Neural cell (in vitro differentiated cells): ENCODE results near the gene CD52. TPM values are rescaled to one million over a fixed set of nuclear protein-coding genes. Genes with fewer than 3 reads are reported as not detected.

Experiments
- H2AFZ ChIP-seq: fragments of 200-600, 300-800 bp; sonication (generic), shearing (Covaris generic); 2 replicates; pipeline ENCODE4 v1.6.0; 2014; ENCODE audit warnings: low read depth, mild to moderate bottlenecking, antibody characterized with exemption, low read length, moderate library complexity
- H3F3A ChIP-seq: fragments of 200-600 bp; shearing (Covaris generic); 2 replicates; pipeline ENCODE4 v1.6.1; 2016; ENCODE audit warnings: mild to moderate bottlenecking, moderate library complexity, mixed read lengths, antibody characterized with exemption, low read length; ENCODE audit not compliant: insufficient read depth, poor library complexity, severe bottlenecking
- H3K27ac ChIP-seq: fragments of 200-600, 300-800 bp; sonication (generic), shearing (Covaris generic); 2 replicates; pipeline ENCODE4 v1.5.1; 2014; ENCODE audit warnings: mild to moderate bottlenecking, low read length, moderate library complexity
- H3K27me3 ChIP-seq: fragments of 300-800, 200-600 bp; sonication (generic), shearing (Covaris generic); 2 replicates; pipeline ENCODE4 v1.6.0; 2014; ENCODE audit warnings: mild to moderate bottlenecking, low read depth, low read length, moderate library complexity; ENCODE audit not compliant: insufficient read depth
- H3K36me3 ChIP-seq: fragments of 300-800, 200-600 bp; sonication (generic), shearing (Covaris generic); 2 replicates; pipeline ENCODE4 v1.5.1; 2014; ENCODE audit warnings: mild to moderate bottlenecking, antibody characterized with exemption, low read length, moderate library complexity; ENCODE audit not compliant: insufficient read depth
- H3K4me2 ChIP-seq: fragments of 300-800, 200-600 bp; sonication (generic), shearing (Covaris generic); 2 replicates; pipeline ENCODE4 v1.6.0; 2014; ENCODE audit warnings: mild to moderate bottlenecking, low read length
- H3K4me3 ChIP-seq: fragments of 300-800, 200-600 bp; sonication (generic), shearing (Covaris generic); 2 replicates; pipeline ENCODE4 v1.5.1; 2014; ENCODE audit warnings: mild to moderate bottlenecking, low read length, moderate library complexity
- H3K79me2 ChIP-seq: fragments of 200-600 bp; shearing (Covaris generic); replicated peaks from 2 replicates; pipeline ENCODE4 v1.6.0; 2014; ENCODE audit warnings: mild to moderate bottlenecking, low read length, moderate library complexity; ENCODE audit not compliant: insufficient read depth
- H3K9ac ChIP-seq: fragments of 300-800, 200-600 bp; sonication (generic), shearing (Covaris generic); 2 replicates; pipeline ENCODE4 v1.6.1; 2016; ENCODE audit warnings: mild to moderate bottlenecking, low read length, mixed read lengths
- H3K9me2 ChIP-seq: fragments of 200-600 bp; shearing (Covaris generic); 2 replicates; pipeline ENCODE4 v1.6.1; 2016; ENCODE audit warnings: mild to moderate bottlenecking, low read length, mixed read lengths; ENCODE audit not compliant: insufficient read depth
- H3K9me3 ChIP-seq: fragments of 200-600, 300-800 bp; sonication (generic), shearing (Covaris generic); 2 replicates; pipeline ENCODE4 v1.6.1; 2016; ENCODE audit warnings: mild to moderate bottlenecking, mixed run types, low read length, moderate library complexity, mixed read lengths
- H4K20me1 ChIP-seq: fragments of 200-600 bp; shearing (Covaris generic); 2 replicates; pipeline ENCODE4 v1.6.1; 2016; ENCODE audit warnings: mild to moderate bottlenecking, mixed run types; ENCODE audit not compliant: insufficient read depth
- EP300 ChIP-seq: fragments of 450-650 bp; conservative IDR thresholded peaks from 2 replicates; pipeline ENCODE4 v1.6.1; 2014; ENCODE audit warnings: antibody characterized with exemption, mild to moderate bottlenecking, moderate library complexity; ENCODE audit not compliant: poor library complexity, severe bottlenecking
- EZH2 ChIP-seq: fragments of 200-600, 300-800 bp; shearing (Covaris generic), sonication (generic); IDR thresholded peaks from 2 replicates; pipeline ENCODE4 v1.6.1; 2014; ENCODE audit warnings: antibody characterized with exemption, low read length, borderline replicate concordance, mild to moderate bottlenecking; ENCODE audit not compliant: insufficient read depth, poor library complexity, severe bottlenecking
- MXI1 ChIP-seq: fragments of 450-650 bp; conservative IDR thresholded peaks from 2 replicates; pipeline ENCODE4 v1.6.1; 2014; ENCODE audit warnings: antibody characterized with exemption, mild to moderate bottlenecking; ENCODE audit not compliant: poor library complexity, severe bottlenecking
- POLR2AphosphoS5 ChIP-seq: IDR thresholded peaks from 2 replicates; pipeline ENCODE4 v1.6.1; 2012
- RAD21 ChIP-seq: fragments of 450-650 bp; conservative IDR thresholded peaks from 2 replicates; pipeline ENCODE4 v1.6.1; 2014; ENCODE audit warnings: antibody characterized with exemption, mild to moderate bottlenecking, moderate library complexity
- SMC3 ChIP-seq: fragments of 450-650 bp; conservative IDR thresholded peaks from 2 replicates; pipeline ENCODE4 v1.6.1; 2014; ENCODE audit warnings: antibody characterized with exemption, mild to moderate bottlenecking, moderate library complexity; ENCODE audit not compliant: poor library complexity
- TAF1 ChIP-seq: IDR thresholded peaks from 2 replicates; pipeline ENCODE4 v1.6.1; 2012; ENCODE audit warnings: low read depth
- polyA plus RNA-seq: library from polyadenylated mRNA; depleted of rRNA; stranded (reverse); fragments of >200 nt; gene quantifications from 2 replicates; pipeline ENCODE4 v1.2.3, GENCODE V29; 2014
- TF ChIP-seq, protein P1 (sequence below): fragments of 450-650 bp; IDR thresholded peaks from 2 replicates; pipeline ENCODE4 v1.5.1; 2014; ENCODE audit warnings: antibody characterized with exemption, mild to moderate bottlenecking, moderate library complexity; ENCODE audit not compliant: poor library complexity, severe bottlenecking
- TF ChIP-seq, protein P2 (sequence below): IDR thresholded peaks from 2 replicates; pipeline ENCODE4 v1.6.1; 2012; ENCODE audit warnings: borderline replicate concordance

The CD52 gene
- polyA plus RNA-seq, 1 donor from 2014 or later = not detected

DNA sequence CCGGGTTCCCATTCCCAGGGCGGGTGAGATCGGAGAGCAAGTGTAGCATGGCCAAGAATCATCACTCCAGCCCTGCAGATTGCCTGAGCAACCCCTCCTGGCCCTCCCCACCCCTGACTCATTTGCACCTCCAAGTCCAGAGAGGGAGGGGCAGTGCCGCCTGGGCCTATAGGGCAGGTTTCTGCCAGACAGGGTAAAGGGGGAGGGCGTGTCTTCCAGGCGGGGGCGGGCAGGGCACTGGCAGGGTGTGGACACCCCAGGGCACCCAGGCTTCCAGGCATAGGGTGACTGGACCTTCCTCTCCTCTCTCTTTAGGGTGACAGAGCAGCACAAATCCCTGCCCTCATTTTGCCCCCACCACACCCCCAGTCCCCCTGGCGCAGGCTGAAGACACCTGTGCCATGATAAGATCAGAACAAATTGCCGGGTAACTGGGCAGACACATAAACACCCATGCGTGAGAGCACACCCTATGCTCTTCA lies 39.4 kb downstream of the CD52 start:
- H3K9me3 ChIP-seq = no peaks in the 10 kb centered on the region
- H3F3A ChIP-seq = no peaks in the 10 kb centered on the region
- no peak overlapping the region for H3K9ac ChIP-seq
- TF ChIP-seq, protein P1, sequence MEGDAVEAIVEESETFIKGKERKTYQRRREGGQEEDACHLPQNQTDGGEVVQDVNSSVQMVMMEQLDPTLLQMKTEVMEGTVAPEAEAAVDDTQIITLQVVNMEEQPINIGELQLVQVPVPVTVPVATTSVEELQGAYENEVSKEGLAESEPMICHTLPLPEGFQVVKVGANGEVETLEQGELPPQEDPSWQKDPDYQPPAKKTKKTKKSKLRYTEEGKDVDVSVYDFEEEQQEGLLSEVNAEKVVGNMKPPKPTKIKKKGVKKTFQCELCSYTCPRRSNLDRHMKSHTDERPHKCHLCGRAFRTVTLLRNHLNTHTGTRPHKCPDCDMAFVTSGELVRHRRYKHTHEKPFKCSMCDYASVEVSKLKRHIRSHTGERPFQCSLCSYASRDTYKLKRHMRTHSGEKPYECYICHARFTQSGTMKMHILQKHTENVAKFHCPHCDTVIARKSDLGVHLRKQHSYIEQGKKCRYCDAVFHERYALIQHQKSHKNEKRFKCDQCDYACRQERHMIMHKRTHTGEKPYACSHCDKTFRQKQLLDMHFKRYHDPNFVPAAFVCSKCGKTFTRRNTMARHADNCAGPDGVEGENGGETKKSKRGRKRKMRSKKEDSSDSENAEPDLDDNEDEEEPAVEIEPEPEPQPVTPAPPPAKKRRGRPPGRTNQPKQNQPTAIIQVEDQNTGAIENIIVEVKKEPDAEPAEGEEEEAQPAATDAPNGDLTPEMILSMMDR = no peak
- no peak for TF ChIP-seq POLR2AphosphoS5
- no peak for TF ChIP-seq RAD21
- no peak for TF ChIP-seq MXI1
- no peak for TF ChIP-seq EZH2
- TF ChIP-seq TAF1 = no peak
- no peak for TF ChIP-seq EP300
- TF ChIP-seq, protein P2, sequence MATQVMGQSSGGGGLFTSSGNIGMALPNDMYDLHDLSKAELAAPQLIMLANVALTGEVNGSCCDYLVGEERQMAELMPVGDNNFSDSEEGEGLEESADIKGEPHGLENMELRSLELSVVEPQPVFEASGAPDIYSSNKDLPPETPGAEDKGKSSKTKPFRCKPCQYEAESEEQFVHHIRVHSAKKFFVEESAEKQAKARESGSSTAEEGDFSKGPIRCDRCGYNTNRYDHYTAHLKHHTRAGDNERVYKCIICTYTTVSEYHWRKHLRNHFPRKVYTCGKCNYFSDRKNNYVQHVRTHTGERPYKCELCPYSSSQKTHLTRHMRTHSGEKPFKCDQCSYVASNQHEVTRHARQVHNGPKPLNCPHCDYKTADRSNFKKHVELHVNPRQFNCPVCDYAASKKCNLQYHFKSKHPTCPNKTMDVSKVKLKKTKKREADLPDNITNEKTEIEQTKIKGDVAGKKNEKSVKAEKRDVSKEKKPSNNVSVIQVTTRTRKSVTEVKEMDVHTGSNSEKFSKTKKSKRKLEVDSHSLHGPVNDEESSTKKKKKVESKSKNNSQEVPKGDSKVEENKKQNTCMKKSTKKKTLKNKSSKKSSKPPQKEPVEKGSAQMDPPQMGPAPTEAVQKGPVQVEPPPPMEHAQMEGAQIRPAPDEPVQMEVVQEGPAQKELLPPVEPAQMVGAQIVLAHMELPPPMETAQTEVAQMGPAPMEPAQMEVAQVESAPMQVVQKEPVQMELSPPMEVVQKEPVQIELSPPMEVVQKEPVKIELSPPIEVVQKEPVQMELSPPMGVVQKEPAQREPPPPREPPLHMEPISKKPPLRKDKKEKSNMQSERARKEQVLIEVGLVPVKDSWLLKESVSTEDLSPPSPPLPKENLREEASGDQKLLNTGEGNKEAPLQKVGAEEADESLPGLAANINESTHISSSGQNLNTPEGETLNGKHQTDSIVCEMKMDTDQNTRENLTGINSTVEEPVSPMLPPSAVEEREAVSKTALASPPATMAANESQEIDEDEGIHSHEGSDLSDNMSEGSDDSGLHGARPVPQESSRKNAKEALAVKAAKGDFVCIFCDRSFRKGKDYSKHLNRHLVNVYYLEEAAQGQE = no peak
- TF ChIP-seq SMC3 = no peak
- H3K4me3 ChIP-seq = no peak overlapping the region
- H3K79me2 ChIP-seq = no peaks in the 10 kb centered on the region
- H3K27me3 ChIP-seq = peaks cover 20% of the 10 kb centered on the region
- H3K4me2 ChIP-seq = no peak overlapping the region
- H3K9me2 ChIP-seq = no peaks in the 10 kb centered on the region
- no peaks in the 10 kb centered on the region for H4K20me1 ChIP-seq
- H3K27ac ChIP-seq = no peak overlapping the region
- H3K36me3 ChIP-seq = no peaks in the 10 kb centered on the region
- H2AFZ ChIP-seq = no peak overlapping the region

DNA sequence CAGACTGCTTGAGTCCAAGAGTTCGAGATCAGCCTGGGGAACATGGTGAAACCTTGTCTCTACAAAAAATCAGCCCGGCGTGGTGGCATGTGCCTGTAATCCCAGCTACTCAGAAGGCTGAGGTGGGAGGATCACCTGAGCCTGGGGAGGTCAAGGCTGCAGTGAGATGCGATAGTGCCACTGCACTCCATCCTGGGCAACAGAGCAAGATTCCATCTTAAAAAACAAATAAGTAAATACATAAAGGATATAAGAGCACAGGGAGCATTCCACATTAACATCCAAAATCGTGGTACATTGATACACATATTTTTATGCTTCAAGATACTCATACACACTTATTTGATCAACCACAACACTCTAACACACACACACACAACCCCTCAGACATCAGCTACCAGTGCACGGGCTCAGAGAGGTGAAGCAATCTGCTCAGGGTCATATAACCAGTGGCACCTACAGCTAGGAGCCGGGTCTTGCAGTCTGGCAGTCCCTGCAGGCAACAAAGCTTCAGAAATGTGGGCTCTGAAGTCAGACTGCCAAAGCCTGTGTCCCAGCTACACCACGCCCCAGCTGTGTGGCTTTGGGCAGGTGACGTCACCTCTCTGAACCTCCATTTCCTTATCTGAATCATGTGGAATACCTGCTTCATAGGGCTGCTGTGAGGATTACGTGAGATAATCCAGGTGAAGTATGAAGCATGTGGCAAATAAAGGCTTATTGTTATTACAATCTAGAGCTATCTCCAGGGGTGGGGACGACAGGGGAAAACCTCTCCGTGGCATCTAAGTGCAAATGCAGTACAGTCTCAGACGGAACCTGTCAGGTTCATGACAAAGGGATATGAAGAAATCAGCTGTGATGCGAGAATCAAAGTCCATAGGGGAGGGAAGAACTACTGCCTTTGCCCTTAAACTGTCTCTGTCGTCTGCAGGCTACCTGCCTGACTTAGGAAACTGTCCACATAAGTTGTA lies 40.9 kb downstream of the CD52 start:
- no peak overlapping the region for H3K4me2 ChIP-seq
- no peaks in the 10 kb centered on the region for H3F3A ChIP-seq
- no peak for TF ChIP-seq EP300
- TF ChIP-seq, protein P2 = no peak
- TF ChIP-seq, protein P1 = no peak
- TF ChIP-seq SMC3 = no peak
- no peak for TF ChIP-seq POLR2AphosphoS5
- no peak for TF ChIP-seq TAF1
- no peak for TF ChIP-seq MXI1
- TF ChIP-seq EZH2 = no peak
- no peak for TF ChIP-seq RAD21
- H3K27me3 ChIP-seq = peaks cover 20% of the 10 kb centered on the region
- no peaks in the 10 kb centered on the region for H3K79me2 ChIP-seq
- H3K9ac ChIP-seq = no peak overlapping the region
- no peaks in the 10 kb centered on the region for H3K9me2 ChIP-seq
- H2AFZ ChIP-seq = no peak overlapping the region
- H3K9me3 ChIP-seq = no peaks in the 10 kb centered on the region
- no peak overlapping the region for H3K4me3 ChIP-seq
- H4K20me1 ChIP-seq = no peaks in the 10 kb centered on the region
- no peak overlapping the region for H3K27ac ChIP-seq
- H3K36me3 ChIP-seq = no peaks in the 10 kb centered on the region
